Muscle layer of colon (tissue), 2 donors: ENCODE results near the gene DNAJB9.

Source experiments
- H3K27ac ChIP-seq: one replicate; pipeline ENCODE4 v1.7.0; 2013; ENCODE audit warnings: low read depth, mild to moderate bottlenecking, low read length, moderate library complexity
- H3K27me3 ChIP-seq, 2 donors: one replicate each; pipeline ENCODE4 v1.7.0; 2013; ENCODE audit warnings: low read length in 2 of 2, mild to moderate bottlenecking in 2 of 2; ENCODE audit not compliant: insufficient read depth in 2 of 2, control insufficient read depth in 1 of 2
- H3K36me3 ChIP-seq: one replicate; pipeline ENCODE4 v1.7.0; 2013; ENCODE audit warnings: mild to moderate bottlenecking, low read length; ENCODE audit not compliant: insufficient read depth
- H3K4me1 ChIP-seq: one replicate; pipeline ENCODE4 v1.7.0; 2013; ENCODE audit warnings: mild to moderate bottlenecking, low read length; ENCODE audit not compliant: insufficient read depth
- H3K4me3 ChIP-seq, 2 donors: one replicate each; pipeline ENCODE4 v1.7.0; 2013; ENCODE audit warnings: low read length in 2 of 2, low read depth in 1 of 2, mild to moderate bottlenecking in 1 of 2, moderate library complexity in 1 of 2
- H3K9ac ChIP-seq: one replicate; pipeline ENCODE4 v1.7.0; 2013; ENCODE audit warnings: low read length
- H3K9me3 ChIP-seq: one replicate; pipeline ENCODE4 v1.7.0; 2013; ENCODE audit warnings: mild to moderate bottlenecking, low read length
- donor health status: abdominal sarcoma.
- donor health status: Adenocarcinoma of cecum.

DNAJB9 gene

DNA sequence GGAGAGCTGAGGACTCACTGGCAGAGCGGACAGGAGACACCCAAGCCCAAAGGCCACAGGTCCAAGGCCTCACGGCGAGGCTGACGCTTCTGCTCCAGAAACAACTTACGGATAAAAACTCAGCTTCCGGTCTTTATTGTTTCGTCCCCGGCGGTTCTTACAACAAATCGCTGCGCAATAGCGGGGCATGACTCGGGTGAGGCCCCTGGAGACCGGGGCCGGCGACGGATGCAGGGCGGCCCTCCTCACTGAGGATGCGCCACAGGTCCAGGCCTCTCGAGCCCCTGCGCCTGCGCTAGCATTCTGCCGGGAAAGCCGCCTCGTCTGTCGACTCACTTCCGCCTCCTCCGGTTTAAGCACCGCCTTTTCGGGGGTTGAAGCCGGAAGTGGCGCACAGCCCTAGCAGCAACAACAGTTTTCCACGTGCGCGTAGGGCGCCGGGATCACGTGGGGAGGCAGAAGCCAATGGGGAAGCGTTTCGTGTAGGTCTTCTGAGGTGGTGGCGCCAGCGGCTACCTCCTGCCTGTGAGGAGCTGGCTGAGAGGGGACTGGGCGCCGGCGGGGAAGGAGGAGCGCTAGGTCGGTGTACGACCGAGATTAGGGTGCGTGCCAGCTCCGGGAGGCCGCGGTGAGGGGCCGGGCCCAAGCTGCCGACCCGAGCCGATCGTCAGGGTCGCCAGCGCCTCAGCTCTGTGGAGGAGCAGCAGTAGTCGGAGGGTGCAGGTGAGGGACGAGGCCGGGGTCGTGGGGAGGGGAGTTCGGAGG, at the start of gene DNAJB9, which contains the start of gene THAP5:
DNAJB9 (plus strand) TSS at position 494 of the 765 bp plus-strand sequence. CDS start 1,853 bp downstream, outside the sequence.
THAP5 (minus strand) TSS at position 326 of the 765 bp plus-strand sequence; CDS start at position 189, 137 bp downstream.
- Histone ChIP-seq H3K27ac (peak within 1 kb of the TSS; percentile 95), H3K9ac (peak within 1 kb of the TSS; percentile 95), H3K9me3 (no peaks in the 10 kb centered on the region), H3K4me1 (peaks cover 20% of the 10 kb centered on the region), H3K27me3 (no peaks in the 10 kb centered on the region), H3K36me3 (peaks cover 7% of the 10 kb centered on the region), H3K4me3 (peak within 1 kb of the TSS; percentile 60 to 97)

DNA sequence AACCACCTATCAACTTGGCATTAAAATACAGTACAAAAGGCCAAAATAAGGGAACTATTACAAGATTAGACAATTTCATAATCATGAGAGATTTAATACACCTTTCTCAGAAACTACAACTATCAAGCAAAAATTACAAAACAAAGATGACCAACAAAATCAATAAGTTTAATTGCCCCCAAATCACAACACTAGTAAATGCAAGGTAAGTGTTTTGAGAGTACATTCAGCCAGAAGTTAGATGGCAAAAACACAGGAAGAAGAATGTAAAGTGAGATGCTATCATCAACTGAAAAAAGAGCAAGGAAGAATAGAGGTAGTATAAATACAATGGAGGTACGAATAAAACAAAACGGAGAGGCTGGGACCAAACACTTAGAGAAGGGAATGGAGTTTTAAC, 46.9 kb upstream of the DNAJB9 start:
- no peak overlapping the region for H3K9ac ChIP-seq
- H3K36me3 ChIP-seq = peaks cover 6% of the 10 kb centered on the region
- no peak overlapping the region for H3K27ac ChIP-seq
- H3K27me3 ChIP-seq = no peaks in the 10 kb centered on the region
- no peak overlapping the region for H3K4me3 ChIP-seq
- no peaks in the 10 kb centered on the region for H3K9me3 ChIP-seq
- H3K4me1 ChIP-seq = peaks cover 43% of the 10 kb centered on the region

DNA sequence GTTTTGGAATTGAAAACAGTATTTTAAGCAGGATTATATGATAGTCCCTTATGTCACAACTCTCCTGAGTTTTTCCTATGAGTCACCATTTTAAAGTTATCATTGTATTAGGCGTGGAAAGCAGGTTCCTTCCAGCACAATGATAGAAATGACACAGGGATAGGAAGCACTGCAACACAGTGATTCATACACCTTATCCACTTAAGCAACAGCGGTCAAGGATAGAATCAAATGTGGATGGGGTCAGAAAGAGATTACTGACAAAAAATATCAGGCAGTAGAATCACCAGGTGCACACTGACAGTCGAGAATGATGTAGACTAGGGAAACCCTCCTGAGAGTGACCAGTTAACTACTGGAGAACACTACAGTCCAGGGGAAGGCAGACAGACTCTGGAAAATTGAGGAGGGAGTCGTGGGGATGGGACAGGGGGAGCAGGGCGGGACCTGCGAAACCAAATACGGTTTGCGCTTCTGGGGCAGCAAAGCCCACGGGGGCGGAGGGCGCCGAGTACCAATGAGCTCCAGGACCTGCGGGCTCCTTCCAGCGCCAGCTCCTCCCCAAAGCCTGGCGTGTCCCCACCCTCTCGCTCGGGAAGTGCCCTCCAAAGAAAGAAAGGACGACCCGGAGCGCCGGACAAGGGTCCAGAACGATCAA, 44.2 kb upstream of the DNAJB9 start:
- H3K4me3 ChIP-seq = peak overlapping the region; percentile 75 to 89
- H3K4me1 ChIP-seq = peaks cover 36% of the 10 kb centered on the region
- H3K27ac ChIP-seq = peak overlapping the region; percentile 95
- H3K27me3 ChIP-seq = no peaks in the 10 kb centered on the region
- peak overlapping the region; percentile 52 for H3K9ac ChIP-seq
- H3K36me3 ChIP-seq = no peaks in the 10 kb centered on the region
- no peaks in the 10 kb centered on the region for H3K9me3 ChIP-seq

DNA sequence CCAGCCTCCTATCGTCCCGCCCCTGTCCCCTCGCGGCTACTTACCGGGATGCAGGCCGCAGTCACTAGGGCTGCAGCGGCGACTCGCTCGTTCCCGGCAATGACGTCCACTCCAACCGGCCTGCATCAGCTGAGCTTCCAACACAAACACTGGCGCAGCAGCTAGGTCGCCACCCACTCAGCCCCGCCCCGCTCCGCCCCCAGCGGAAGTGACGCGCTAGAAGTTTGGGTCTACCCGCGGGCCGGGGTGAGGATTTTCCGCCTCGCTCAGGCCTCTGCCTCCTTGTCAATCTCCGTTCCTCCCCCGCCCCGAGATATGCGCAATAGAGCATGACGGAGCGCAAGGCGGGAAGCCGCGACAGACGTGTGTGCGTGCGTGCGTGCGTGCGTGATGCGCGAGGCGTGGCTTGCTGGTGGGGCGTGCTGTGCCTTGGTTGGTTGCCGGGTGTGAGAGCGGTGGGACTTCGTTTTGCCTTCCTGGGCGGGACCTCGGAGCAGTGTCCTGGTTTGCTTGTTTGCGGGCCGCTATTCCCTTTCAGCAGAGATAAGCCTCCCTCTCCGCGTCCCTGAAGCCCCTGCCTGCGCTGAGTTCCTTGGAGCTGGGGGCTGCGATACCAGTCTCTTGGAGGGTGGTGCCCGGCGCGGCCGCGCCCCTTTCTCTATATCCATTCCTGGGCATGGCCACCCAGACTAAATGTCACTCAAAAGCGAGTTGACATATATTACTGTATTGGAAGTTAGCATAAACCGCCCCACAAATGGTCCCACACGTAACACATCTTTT, 43.5 kb upstream of the DNAJB9 start, which contains the start of gene PNPLA8:
PNPLA8 (minus strand) TSS at position 151 of the 783 bp plus-strand sequence. CDS start 10,644 bp downstream, outside the sequence.
- Histone ChIP-seq H3K4me1 (peaks cover 33% of the 10 kb centered on the region), H3K4me3 (peak within 1 kb of the TSS; percentile 77 to 89), H3K9me3 (no peaks in the 10 kb centered on the region), H3K27me3 (no peaks in the 10 kb centered on the region), H3K9ac (peak within 1 kb of the TSS; percentile 67), H3K27ac (peak within 1 kb of the TSS; percentile 95), H3K36me3 (no peaks in the 10 kb centered on the region)

DNA sequence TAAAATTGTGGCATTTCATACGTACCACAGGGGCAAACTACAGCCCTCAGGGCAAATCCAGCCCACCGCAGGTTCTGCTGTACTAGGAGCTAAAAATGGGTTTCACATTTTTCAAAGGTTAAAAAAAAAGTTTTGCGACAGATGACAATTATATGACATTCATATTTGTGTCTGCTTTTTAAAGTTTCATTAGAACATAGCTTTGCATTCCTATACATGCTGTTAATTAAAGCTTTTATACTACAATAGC, 43.0 kb upstream of the DNAJB9 start:
- peak overlapping the region; percentile 52 to 77 for H3K4me3 ChIP-seq
- H3K36me3 ChIP-seq = no peaks in the 10 kb centered on the region
- no peaks in the 10 kb centered on the region for H3K9me3 ChIP-seq
- peak overlapping the region; percentile 88 for H3K27ac ChIP-seq
- H3K9ac ChIP-seq = peak overlapping the region; percentile 67
- H3K4me1 ChIP-seq = peaks cover 29% of the 10 kb centered on the region
- no peaks in the 10 kb centered on the region for H3K27me3 ChIP-seq

DNA sequence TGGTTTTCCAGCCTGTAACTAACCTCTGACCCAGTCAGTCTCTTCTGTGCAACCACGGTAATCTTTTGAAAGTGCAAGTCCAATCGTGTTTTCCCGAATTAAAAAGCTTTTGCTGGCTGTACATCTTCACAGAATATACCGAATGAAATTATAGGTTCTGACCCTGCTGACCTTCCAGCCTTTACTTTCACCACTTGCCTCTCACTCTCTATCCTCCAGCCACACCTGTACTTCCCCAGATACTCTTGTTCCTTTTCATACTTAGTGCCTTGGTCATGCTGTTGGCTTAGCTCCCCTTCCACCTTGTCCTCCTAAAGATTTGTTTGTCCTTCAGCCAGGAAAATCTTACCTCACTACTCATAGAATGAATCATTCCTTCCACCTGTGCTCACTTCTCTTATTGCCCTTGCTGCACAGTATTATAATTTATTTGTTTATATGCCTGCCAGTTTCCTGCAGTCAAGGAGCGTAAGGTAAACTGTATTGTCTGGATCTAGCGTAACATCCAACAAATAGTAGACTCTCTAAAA, 41.4 kb upstream of the DNAJB9 start:
- H3K36me3 ChIP-seq = no peaks in the 10 kb centered on the region
- H3K27ac ChIP-seq = no peak overlapping the region
- H3K9ac ChIP-seq = no peak overlapping the region
- H3K4me3 ChIP-seq = no peak overlapping the region
- H3K27me3 ChIP-seq = no peaks in the 10 kb centered on the region
- peaks cover 23% of the 10 kb centered on the region for H3K4me1 ChIP-seq
- H3K9me3 ChIP-seq = no peaks in the 10 kb centered on the region

DNA sequence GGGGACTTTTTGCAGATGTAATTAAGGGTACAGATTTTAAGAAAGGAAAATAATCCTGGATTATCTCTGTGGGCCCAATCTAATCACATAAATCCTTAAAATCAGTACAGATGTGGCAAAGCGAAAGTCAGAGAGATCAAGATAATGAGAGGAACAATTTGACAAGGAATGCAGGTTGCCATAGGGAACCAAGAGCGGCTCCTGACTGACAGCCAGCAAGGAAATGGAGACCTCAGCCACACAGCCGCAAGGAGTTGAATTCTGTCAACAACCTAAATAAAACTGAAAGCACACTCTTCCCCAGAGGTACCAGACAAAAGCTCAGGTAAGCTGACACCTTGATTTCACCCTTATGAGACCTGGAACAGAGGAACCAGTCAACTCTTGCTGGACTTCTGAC, 40.3 kb upstream of the DNAJB9 start:
- Histone ChIP-seq H3K4me3 (no peak overlapping the region), H3K4me1 (peaks cover 12% of the 10 kb centered on the region), H3K9me3 (no peaks in the 10 kb centered on the region), H3K27ac (no peak overlapping the region), H3K9ac (no peak overlapping the region), H3K36me3 (no peaks in the 10 kb centered on the region), H3K27me3 (no peaks in the 10 kb centered on the region)

DNA sequence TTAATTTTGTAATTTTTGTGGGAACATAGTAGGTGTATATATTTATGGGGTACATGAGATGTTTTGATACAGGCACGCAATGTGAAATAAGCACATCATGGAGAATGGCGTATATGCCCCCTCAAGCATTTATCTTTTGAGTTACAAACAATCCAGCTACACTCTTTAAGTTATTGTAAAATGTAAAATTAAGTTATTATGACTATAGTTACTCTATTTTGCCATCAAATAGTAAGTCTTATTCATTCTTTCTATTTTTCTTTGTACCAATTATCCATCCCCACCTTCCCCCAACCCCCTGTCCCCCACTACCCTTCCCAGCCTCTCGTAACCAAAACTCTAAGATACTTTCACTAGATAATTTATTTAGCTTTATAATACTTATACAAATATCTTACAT, 36.0 kb upstream of the DNAJB9 start:
- H3K36me3 ChIP-seq = no peaks in the 10 kb centered on the region
- no peaks in the 10 kb centered on the region for H3K27me3 ChIP-seq
- no peak overlapping the region for H3K27ac ChIP-seq
- H3K9ac ChIP-seq = no peak overlapping the region
- no peaks in the 10 kb centered on the region for H3K4me1 ChIP-seq
- H3K4me3 ChIP-seq = no peak overlapping the region
- H3K9me3 ChIP-seq = no peaks in the 10 kb centered on the region

DNA sequence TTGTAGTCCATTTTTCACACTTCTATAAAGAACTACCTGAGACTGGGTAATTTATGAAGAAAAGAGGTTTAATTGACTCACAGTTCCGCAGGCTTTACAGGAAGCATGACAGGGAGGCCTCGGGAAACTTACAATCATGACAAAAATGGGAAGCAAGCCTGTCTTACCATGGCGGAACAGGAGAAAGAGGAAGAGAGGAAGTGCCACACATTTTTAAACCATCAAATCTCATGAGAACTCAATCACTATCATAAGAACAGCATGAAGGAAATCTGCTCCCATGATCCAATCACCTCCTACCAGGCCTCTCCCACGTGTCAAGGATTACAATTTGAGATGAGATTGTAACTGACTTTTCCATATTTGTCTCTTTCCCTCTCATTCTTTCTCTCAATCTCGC, 34.4 kb upstream of the DNAJB9 start:
- Histone ChIP-seq H3K4me3 (no peak overlapping the region), H3K9me3 (no peaks in the 10 kb centered on the region), H3K4me1 (no peaks in the 10 kb centered on the region), H3K27ac (no peak overlapping the region), H3K27me3 (no peaks in the 10 kb centered on the region), H3K9ac (no peak overlapping the region), H3K36me3 (no peaks in the 10 kb centered on the region)

DNA sequence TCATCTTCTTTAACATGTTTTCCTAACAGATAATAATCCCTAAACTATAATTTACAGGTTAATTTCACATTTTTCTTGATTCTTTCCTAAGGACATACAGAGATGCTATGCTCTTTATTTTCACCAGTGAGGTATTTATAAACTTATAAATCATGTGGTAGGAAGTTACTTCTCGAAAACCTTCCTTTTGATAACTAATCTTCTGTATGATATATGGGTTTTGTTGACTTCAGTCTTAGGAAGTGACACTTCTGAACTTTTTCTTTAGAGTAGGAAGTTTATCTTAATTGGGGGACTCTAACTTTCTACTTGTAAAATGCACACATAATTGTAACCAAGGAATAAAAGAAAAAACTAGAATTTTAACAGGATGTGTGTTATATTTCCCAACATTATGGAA, 33.9 kb upstream of the DNAJB9 start:
- H3K27ac ChIP-seq = no peak overlapping the region
- no peak overlapping the region for H3K4me3 ChIP-seq
- H3K4me1 ChIP-seq = no peaks in the 10 kb centered on the region
- no peaks in the 10 kb centered on the region for H3K27me3 ChIP-seq
- no peaks in the 10 kb centered on the region for H3K9me3 ChIP-seq
- no peak overlapping the region for H3K9ac ChIP-seq
- H3K36me3 ChIP-seq = no peaks in the 10 kb centered on the region

DNA sequence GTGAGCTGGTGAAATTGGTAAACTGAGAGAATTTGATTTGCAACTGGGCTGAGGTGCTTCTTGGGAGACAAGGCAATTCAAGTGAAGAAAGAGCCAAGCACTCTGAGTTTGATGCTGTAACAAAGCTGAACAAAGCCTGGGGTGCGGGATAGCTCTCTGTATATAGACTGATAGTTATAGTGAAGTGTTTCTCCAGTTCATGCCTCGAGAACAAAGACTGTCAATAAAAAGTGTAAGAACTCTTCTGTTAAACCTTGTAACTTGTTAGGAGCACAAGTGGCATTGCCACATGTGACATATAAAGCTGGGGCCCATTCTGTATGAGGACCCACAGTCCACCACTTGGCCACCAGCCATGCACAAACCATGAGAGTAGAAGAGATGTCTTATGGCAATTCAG, 32.4 kb upstream of the DNAJB9 start:
- H3K27me3 ChIP-seq = no peaks in the 10 kb centered on the region
- no peaks in the 10 kb centered on the region for H3K36me3 ChIP-seq
- no peak overlapping the region for H3K9ac ChIP-seq
- H3K4me1 ChIP-seq = no peaks in the 10 kb centered on the region
- H3K9me3 ChIP-seq = no peaks in the 10 kb centered on the region
- no peak overlapping the region for H3K4me3 ChIP-seq
- H3K27ac ChIP-seq = no peak overlapping the region
